GM18498 (cell line): ENCODE data around the gene TOX4.
"Not testable (repeated sequence)": the region's sequence is repeated elsewhere in the genome, so short reads cannot be mapped to it uniquely, and the experiment has no call there.

Experiments
- ATAC-seq: cut with Tn5 transposase; IDR thresholded peaks from one replicate; pipeline ENCODE4 v1.9.1; 2021; ENCODE audit warnings: mild to moderate bottlenecking, moderate library complexity; ENCODE audit not compliant: unreplicated experiment

Gene TOX4

GRCh38 chr14:21533294-21533693, 56.3 kb downstream of the TOX4 start:
- ATAC-seq: no peak

- ATAC-seq: no peak
Measured at GRCh38 chr14:21534576-21534975, 57.6 kb downstream of the TOX4 start.

GRCh38 chr14:21535545-21536417, 58.8 kb downstream of the TOX4 start:
- ATAC-seq: no peak

GRCh38 chr14:21536418-21537089, 59.6 kb downstream of the TOX4 start:
- no peak for ATAC-seq

- ATAC-seq: no peak
Measured at GRCh38 chr14:21537090-21537424, 60.1 kb downstream of the TOX4 start.

DNA sequence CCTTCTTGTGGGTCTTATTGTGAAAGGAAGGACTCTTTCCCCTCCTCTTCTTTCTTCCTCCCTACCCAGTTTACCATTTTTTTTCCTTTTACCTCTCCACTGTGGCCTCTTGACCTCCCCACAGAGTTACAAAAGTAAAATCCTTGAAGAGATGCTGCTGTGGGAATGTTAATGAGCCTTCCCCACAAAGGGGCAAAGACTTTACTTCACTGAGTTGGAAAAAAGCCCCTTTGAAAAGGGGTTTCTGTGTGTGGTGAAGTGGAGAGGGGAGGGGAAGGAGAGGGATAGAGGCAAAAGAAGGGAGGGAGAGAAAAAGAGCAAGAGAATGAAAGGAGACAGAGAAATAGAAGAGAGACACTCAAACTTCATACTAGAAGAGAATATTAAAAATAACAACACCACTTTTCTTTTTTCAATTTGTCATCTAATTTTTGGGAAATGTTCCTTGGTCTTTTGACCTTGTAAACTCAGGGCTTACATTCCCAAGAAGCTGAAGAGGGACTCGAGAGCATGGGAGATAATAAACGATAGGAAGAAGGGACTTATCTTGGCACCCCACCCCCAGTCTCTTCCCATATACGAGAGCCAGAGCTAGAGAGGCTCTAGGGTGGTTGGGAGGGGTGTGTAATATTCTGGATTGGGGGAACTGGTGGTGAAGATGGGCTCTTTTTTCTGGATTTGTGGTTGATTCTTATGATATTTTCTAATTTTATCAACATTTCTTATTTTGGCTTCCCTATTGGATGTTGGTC, 62.4 kb downstream of the TOX4 start:
- no peak for ATAC-seq

DNA sequence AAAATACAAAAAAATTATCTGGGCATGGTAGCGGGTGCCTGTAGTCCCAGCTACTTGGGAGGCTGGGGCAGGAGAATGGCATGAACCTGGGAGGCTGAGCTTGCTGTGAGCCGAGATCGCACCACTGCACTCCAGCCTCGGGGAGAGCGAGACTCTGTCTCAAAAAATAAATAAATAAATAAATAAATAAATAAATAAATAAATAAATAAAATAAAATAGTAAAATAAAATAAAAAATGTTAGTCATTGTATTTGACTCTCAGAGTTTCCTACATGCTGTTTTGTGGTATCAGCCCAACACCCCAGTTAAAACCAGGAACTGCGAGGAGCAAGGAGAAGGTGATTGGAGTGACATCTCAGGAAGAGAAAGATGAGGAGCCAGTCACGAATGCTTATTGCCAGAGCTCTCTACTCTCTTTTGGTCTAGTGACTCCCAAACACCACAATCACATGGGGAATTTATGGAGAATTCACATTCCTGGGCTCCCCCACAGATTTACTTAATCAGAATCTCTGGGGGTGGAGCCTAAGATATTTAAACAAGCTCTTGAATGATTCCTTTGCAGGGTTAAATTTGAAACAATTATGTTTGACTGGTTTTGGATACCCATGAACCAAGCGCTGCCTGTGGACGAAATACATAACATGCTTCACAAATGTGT, 64.5 kb downstream of the TOX4 start:
- ATAC-seq: no peak

DNA sequence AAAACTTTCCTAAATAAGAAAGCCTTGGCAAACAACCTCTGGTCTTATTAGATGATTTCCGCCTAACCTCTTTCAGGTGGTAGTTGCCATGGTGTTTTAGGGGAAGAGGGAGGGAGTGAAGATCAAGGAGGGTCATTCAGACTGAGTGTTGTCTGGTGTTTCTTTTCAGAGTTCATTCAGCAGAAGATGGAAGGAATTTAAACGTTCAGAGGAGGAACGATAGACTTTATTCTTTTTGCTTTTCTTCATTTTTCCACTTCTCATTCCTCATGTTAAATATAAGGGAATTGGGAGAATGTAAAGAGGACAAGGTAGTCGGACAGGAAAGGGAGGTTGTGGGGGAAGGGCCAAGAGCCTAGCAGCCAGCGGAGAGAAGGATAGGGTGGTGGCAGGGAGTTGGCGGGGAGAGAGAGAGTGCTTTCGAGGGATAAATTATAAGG, 66.5 kb downstream of the TOX4 start:
- ATAC-seq: no peak

DNA sequence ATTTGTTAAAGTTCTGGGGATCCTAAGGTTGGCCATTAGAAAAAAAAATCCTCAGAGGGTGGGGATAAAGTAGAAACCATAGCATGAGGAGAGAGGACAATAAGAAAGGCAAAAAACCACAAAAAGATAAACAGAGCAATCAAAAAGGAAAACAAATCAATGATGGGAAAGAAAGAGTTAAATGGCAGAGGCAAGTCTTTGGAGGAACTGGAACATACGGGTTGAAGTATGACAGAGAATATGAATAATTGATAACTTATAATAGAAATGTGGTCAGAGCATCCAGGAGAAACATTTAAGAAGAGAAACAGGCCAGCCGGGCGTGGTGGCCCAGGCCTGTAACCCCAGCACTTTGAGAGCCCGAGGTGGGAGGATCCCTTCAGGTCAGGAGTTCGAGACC, 67.0 kb downstream of the TOX4 start:
- ATAC-seq: no peak

DNA sequence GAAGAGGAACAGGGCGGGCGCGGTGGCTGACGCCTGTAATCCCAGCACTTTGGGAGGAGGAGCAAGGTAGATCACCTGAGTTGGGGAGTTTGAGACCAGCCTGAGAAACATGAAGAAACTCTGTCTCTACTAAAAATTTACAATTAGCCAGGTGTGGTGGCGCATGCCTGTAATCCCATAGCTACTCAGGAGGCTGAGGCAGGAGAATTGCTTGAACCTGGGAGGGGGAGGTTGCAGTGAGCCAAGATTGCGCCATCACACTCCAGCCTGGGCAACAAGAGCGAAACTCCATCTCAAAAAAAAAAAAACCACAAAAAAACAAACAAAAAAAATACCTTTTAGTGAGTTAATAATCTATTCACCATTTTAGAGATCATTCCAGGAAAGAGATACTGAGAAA, 67.6 kb downstream of the TOX4 start:
- ATAC-seq: not testable (repeated sequence)
